ENCODE data around the gene LSM11.
"Not testable (repeated sequence)": the region's sequence is repeated elsewhere in the genome, so short reads cannot be mapped to it uniquely, and the experiment has no call there.

Gene LSM11

GRCh38 chr5:157743163-157744050, at the start of gene LSM11:
LSM11 (plus strand) TSS chr5:157743712; CDS start chr5:157743751, 39 bp downstream.
- intact Hi-C loops (cut with DNase I): no loop called here
- DNase-seq: peak; percentile 75 to 98 (median 86)

DNA sequence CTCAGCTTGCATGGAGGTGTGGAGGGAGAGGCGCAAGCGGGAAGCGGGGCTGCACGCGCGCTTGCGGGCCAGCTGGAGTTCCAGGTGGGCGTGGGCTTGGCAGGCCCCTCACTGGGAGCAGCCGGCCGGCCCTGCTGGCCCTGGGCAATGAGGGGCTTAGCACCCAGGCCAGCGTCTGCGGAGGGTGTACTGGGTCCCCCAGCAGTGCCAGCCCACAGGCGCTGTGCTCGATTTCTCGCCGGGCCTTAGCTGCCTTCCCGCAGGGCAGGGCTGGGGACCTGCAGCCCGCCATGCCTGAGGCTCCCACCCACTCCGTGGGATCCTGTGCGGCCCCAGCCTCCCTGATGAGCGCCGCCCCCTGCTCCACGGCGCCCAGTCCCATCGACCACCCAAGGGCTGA, 49.7 kb upstream of the LSM11 start:
- DNase-seq: peak in 1 of 10 donors; percentile 44
- intact Hi-C loops (cut with DNase I): not testable (repeated sequence)

DNA sequence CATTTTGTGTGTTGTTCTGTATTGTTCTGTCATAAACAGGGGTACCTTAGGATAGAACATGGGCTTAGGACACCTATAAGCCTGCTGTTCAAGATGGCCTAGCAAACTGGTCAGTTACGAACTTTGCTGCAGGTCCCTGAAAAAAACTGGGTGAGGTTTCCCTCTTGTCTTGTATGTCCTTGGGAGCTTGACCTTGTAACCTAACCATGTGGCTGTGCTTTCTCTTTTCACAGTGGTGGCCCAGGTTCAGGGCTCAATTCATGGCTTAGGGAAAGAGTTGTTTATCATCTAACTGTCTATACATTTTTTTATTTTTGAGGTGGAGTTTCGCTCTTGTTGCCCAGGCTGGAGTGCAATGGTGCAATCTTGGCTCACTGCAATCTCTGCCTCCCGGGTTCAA, 47.4 kb upstream of the LSM11 start:
- intact Hi-C loops (cut with DNase I); DNase-seq: not testable (repeated sequence)

- intact Hi-C loops (cut with DNase I); DNase-seq: not testable (repeated sequence)
Measured at GRCh38 chr5:157698674-157699073, 44.8 kb upstream of the LSM11 start.

DNA sequence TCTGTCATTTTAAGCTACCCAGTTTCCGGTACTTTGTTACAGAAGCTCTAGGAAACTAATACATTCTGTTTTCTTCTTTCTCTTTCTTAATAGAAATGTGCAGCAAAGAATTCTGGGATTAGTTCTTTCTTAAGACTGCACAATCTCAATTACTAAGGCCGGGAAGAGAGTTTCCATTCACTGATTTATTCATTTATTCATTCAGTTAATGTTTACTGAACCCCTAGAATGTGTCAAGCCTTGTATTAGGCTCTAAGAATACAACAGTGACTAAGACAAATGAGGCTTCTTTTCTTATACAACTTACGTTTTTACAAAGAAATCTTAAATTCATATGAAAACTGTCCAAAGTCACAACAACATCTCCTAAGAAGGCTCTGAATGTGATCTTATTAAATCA, 39.8 kb upstream of the LSM11 start:
- intact Hi-C loops (cut with DNase I): no loop called here
- no peak for DNase-seq

- intact Hi-C loops (cut with DNase I): no loop called here
- DNase-seq: no peak
Measured at GRCh38 chr5:157708866-157709265, 34.6 kb upstream of the LSM11 start.

DNA sequence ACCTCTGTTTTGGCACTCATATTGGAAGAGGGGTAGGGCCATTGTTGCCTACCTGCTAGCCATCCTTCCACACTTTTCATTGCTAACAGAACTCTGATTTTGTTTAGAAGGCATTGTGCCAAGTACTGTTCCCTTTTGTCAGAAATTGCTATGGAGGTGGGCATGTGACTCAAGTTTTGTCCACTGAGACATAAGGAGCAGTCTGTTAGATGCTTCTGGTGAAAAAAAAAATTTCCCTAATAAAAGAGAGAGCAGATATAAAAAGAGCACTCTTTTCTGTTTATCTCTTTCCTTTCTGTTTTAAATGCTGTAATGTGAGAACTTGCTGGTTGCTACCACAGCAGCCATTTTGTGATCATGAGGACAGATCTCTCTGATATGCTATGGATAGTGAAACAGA, 34.2 kb upstream of the LSM11 start:
- intact Hi-C loops (cut with DNase I): no loop called here

DNA sequence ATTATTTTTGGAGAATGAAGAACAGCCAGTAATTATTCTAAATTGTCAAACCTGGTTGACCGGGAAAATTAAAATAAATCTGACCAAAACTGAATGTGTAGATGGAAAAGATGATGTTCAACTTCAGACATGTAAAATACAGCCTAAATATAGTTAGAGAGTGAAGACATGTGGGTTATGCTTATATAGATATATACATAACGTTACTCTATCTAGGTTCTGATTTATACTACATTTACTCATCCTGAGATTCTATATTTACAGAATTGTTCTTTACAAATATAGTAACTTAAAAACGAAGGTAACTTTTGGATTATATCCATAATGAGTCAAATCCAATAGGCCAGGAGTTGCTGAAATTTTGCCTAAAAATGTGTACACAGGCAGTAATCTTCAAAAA, 33.1 kb upstream of the LSM11 start:
- DNase-seq: no peak
- intact Hi-C loops (cut with DNase I): loop anchor here (10.0 kb wide), 2 partner anchors 136 to 346 kb away; partner anchors contain the start of gene ADAM19

More for the DNA sequence above, 34.2 kb upstream of the LSM11 start:
- DNase-seq: no peak

- no peak for DNase-seq
- intact Hi-C loops (cut with DNase I): loop anchor here (10.0 kb wide), 2 partner anchors 136 to 346 kb away; partner anchors contain the start of gene ADAM19
Measured at GRCh38 chr5:157710882-157711281, 32.6 kb upstream of the LSM11 start.

- DNase-seq: no peak
- intact Hi-C loops (cut with DNase I): loop anchor here (10.0 kb wide), 2 partner anchors 139 to 349 kb away; partner anchors contain the start of gene ADAM19
Measured at GRCh38 chr5:157713830-157714595, 29.5 kb upstream of the LSM11 start.

DNA sequence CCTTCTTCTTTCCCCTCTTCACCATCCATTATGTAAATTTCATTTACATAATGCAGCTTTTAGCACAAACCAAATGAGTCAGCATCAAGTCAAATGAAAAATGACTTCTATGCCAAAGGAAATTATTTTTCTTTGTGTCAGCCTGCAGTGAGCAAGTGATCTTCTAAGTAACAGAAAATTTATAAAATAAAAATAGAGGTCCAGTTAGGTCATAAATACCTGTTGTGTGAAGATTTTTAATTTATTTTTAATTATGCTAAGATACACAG, 29.0 kb upstream of the LSM11 start:
- intact Hi-C loops (cut with DNase I): loop anchor here (10.0 kb wide), 2 partner anchors 140 to 350 kb away; partner anchors contain the start of gene ADAM19
- DNase-seq: no peak

- intact Hi-C loops (cut with DNase I): loop anchor here (1.0 to 10.0 kb wide), 5 partner anchors 144 to 390 kb away; partner anchors contain the start of gene ADAM19
- DNase-seq: peak in 5 of 10 donors; percentile 9 to 85 (median 28)
Measured at GRCh38 chr5:157718519-157718918, 25.0 kb upstream of the LSM11 start.

DNA sequence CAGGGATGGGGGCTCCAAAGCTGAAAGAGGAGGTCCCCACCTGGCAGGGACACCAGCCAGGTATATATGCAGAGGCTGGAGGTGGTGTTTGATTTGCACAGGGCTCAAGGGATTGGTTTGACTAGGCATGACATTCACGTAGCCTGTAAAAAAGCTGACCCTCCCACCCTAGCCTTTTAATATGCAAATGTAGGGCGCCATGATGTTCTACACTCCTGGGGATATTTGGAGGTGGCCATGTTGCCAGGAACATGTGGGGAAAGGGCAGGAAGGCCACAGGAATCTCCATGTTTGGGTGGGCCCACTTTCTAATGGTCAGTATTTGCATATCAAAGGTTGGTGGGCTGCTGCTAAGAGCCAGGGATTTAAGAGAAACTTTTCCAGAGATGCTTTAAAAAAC, 24.3 kb upstream of the LSM11 start:
- intact Hi-C loops (cut with DNase I): loop anchor here (5.0 to 10.0 kb wide), 3 partner anchors 144 to 354 kb away; partner anchors contain the start of gene ADAM19
- no peak for DNase-seq

DNA sequence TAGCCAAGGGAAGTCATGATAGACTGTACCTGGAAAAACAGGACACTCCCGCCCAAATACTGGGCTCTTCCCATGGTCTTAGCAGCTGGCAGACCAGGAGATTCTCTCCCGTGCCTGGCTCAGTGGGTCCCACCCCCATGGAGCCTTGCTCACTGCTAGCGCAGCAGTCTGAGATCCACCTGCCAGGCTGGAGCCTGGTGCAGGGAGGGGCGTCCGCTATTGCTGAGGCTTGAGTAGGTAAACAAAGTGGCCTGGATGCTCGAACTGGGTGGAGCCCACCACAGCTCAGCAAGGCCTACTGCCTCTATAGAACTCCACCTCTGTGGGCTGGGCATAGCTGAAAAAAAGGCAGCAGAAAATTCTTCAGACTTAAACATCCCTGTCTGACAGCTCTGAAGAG, 22.4 kb upstream of the LSM11 start:
- DNase-seq: peak in 1 of 10 donors; percentile 52
- intact Hi-C loops (cut with DNase I): no loop called here

GRCh38 chr5:157722895-157723294, 20.6 kb upstream of the LSM11 start:
- intact Hi-C loops (cut with DNase I); DNase-seq: not testable (repeated sequence)

DNA sequence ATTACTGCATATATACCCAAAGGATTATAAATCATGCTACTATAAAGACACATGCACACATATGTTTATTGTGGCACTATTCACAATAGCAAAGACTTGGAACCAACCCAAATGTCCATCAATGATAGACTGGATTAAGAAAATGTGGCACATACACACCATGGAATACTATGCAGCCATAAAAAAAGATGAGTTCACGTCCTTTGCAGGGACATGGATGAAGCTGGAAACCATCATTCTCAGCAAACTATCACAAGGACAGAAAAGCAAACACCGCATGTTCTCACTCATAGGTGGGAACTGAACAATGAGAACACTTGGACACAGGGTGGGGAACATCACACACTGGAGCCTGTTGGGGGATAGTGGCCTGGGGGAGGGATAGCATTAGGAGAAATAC, 16.9 kb upstream of the LSM11 start:
- intact Hi-C loops (cut with DNase I); DNase-seq: not testable (repeated sequence)

DNA sequence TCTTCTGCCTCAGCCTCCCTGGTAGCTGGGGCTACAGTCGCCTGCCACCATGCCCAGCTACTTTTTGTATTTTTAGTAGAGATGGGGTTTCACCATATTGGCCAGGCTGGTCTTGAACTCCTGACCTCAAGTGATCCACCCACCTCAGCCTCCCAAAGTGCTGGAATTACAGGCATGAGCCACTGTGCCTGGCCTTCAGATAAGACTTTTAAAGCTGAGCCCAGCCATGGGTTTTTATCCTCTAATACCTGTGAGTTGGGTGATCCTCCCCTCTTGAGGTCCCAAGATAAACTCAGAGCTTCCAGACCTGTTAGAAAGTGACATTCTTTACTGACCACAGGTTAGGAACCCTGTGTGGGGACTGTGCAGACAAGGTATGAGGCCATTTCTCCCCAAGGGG, 15.7 kb upstream of the LSM11 start:
- intact Hi-C loops (cut with DNase I); DNase-seq: not testable (repeated sequence)

GRCh38 chr5:157729858-157730257, 13.7 kb upstream of the LSM11 start:
- no peak for DNase-seq
- intact Hi-C loops (cut with DNase I): loop anchor here (10.0 kb wide), 1 partner anchor 585 kb away; the partner anchor contains the start of gene MED7

GRCh38 chr5:157730900-157731271, 12.6 kb upstream of the LSM11 start:
- intact Hi-C loops (cut with DNase I): loop anchor here (10.0 kb wide), 1 partner anchor 586 kb away; the partner anchor contains the start of gene MED7
- DNase-seq: no peak

DNA sequence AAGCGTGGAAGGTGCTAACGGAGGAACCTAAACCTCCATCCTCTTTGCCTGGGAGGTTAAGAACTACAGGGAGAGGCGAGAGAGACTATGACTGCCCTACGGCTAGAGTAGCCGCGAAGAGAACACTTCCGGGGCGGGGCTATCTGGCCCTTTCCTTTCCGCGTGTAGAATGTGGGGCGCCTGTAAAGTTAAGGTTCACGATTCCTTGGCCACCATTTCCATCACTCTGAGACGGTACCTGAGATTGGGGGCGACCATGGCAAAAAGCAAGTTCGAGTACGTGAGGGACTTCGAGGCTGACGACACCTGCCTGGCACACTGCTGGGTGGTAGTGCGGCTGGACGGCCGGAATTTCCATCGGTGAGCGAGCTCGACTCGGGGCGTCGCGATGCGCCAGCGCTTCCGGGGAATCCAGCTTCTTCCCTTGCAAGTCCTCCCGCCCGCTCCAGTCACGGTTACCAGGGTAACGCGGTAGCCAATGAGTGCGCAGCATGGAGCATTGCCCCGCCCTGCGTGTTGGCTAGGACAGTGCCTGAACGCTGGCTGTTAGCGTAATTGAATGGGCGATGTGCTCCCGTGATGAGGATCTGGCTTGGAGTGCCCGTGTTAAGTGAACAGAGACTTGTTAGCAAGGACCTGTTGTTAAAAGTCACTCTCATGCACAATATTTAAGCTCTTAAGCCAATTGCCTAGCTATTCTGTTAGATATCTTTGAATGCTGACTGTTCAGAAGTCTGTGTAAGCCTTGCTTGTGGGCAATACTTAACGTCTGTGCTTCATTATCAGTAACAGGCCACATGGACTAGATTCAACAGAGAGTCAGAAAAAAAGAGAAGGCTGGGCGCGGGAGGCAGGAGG, 12.0 kb upstream of the LSM11 start, which contains the start of gene THG1L:
Gene THG1L (plus strand): TSS at position 149 of the 858 bp plus-strand sequence. CDS start 21 bp downstream, at position 170.
- intact Hi-C loops (cut with DNase I): loop anchor here (10.0 kb wide), 1 partner anchor 587 kb away; the partner anchor contains the start of gene MED7
- peak; percentile 100 for DNase-seq

Data from posterior cingulate gyrus (tissue), 11 donors.